ENCODE results near the gene RASSF5. TPM values are rescaled to one million over a fixed set of nuclear protein-coding genes. Genes with fewer than 3 reads are reported as not detected.
"Not testable (repeated sequence)": the region's sequence is repeated elsewhere in the genome, so short reads cannot be mapped to it uniquely, and the experiment has no call there.

RASSF5 gene
- total RNA-seq, 1 donor from 2014 or later, result 25.3 TPM

- DNase-seq (ENCODE audit: low spot score), result no peak
These were observed 59.7 kb downstream of the RASSF5 start for GRCh38 chr1:206566999-206567398.

GRCh38 chr1:206568256-206568655 lies 60.9 kb downstream of the RASSF5 start:
- DNase-seq (ENCODE audit: low spot score), result no peak

GRCh38 chr1:206568779-206569352 lies 61.5 kb downstream of the RASSF5 start:
- no peak for DNase-seq (ENCODE audit: low spot score)

- DNase-seq (ENCODE audit: low spot score), result no peak
These were observed 62.2 kb downstream of the RASSF5 start for GRCh38 chr1:206569556-206569955.

GRCh38 chr1:206570529-206570928 lies 63.2 kb downstream of the RASSF5 start:
- no peak for DNase-seq (ENCODE audit: low spot score)

- no peak for DNase-seq (ENCODE audit: low spot score)
These were observed 65.5 kb downstream of the RASSF5 start for GRCh38 chr1:206572835-206573234.

- DNase-seq (ENCODE audit: low spot score), result no peak
These were observed 66.0 kb downstream of the RASSF5 start for GRCh38 chr1:206573319-206573718.

GRCh38 chr1:206573762-206574161 lies 66.4 kb downstream of the RASSF5 start:
- DNase-seq (ENCODE audit: low spot score), result no peak

- peak; percentile 96 for DNase-seq (ENCODE audit: low spot score)
These were observed 68.0 kb downstream of the RASSF5 start for GRCh38 chr1:206575165-206575893.

GRCh38 chr1:206575894-206576737 lies 68.8 kb downstream of the RASSF5 start:
- DNase-seq (ENCODE audit: low spot score), result no peak

GRCh38 chr1:206577626-206578025 lies 70.3 kb downstream of the RASSF5 start:
- DNase-seq (ENCODE audit: low spot score), result no peak

- DNase-seq (ENCODE audit: low spot score), result no peak
These were observed 71.0 kb downstream of the RASSF5 start for GRCh38 chr1:206578068-206578977.

- no peak for DNase-seq (ENCODE audit: low spot score)
These were observed 71.6 kb downstream of the RASSF5 start for GRCh38 chr1:206578978-206579374.

GRCh38 chr1:206579747-206580437 lies 72.6 kb downstream of the RASSF5 start:
- DNase-seq (ENCODE audit: low spot score), result peak; percentile 52

- no peak for DNase-seq (ENCODE audit: low spot score)
These were observed 73.2 kb downstream of the RASSF5 start for GRCh38 chr1:206580438-206581113.

- DNase-seq (ENCODE audit: low spot score), result not testable (repeated sequence)
These were observed 73.8 kb downstream of the RASSF5 start for GRCh38 chr1:206581114-206581497.

GRCh38 chr1:206581571-206581981 lies 74.2 kb downstream of the RASSF5 start:
- DNase-seq (ENCODE audit: low spot score), result no peak

- DNase-seq (ENCODE audit: low spot score), result no peak
These were observed 75.2 kb downstream of the RASSF5 start for GRCh38 chr1:206582537-206582936.

GRCh38 chr1:206582971-206583706 lies 75.8 kb downstream of the RASSF5 start:
- no peak for DNase-seq (ENCODE audit: low spot score)
